HG02610 (cell line): ENCODE data around the gene MX2.
A peak's percentile ranks its signal among the peaks of the same experiment; 100 is the strongest.

Experiments
- ATAC-seq: cut with Tn5 transposase; IDR thresholded peaks from one replicate; pipeline ENCODE4 v1.9.1; 2021; ENCODE audit warnings: mild to moderate bottlenecking, moderate library complexity; ENCODE audit not compliant: unreplicated experiment

The MX2 gene

GRCh38 chr21:41364308-41364707 lies 2.5 kb downstream of the MX2 start:
- no peak for ATAC-seq

- ATAC-seq: no peak
These were observed 3.7 kb downstream of the MX2 start for GRCh38 chr21:41365377-41366107.

GRCh38 chr21:41366522-41367151 lies 4.8 kb downstream of the MX2 start:
- peak; percentile 19 for ATAC-seq

DNA sequence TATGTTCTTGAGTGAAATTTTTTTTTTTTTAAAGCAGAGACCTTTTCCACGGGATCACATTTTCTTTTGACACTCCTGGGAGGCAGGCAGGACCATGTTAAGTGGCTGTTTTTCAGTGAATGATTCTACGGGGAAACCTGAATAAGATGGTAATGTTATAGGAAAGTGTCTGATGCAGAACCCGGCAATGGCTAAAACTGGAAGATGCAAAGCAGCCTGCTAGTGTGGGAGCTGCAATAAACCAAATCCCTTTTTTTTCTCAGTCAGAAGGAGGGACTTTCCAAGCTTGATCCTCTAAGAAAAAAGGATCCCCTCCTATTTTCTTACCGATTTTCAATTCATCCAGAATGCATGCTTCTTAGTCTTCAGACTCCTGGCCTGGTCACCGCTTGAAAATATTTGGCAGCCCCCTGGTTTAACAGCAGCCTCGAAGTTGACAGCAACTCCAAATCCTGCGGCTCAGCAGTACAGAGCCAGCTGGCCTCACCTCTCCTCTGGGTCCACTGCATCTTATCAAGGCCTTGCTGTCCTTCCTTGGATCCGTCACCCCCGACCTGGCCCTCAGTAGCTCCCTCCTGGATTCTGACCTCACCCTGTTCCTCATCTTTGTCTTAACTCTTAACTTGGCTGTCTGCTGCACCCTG lies 5.6 kb downstream of the MX2 start:
- peak; percentile 4 for ATAC-seq

DNA sequence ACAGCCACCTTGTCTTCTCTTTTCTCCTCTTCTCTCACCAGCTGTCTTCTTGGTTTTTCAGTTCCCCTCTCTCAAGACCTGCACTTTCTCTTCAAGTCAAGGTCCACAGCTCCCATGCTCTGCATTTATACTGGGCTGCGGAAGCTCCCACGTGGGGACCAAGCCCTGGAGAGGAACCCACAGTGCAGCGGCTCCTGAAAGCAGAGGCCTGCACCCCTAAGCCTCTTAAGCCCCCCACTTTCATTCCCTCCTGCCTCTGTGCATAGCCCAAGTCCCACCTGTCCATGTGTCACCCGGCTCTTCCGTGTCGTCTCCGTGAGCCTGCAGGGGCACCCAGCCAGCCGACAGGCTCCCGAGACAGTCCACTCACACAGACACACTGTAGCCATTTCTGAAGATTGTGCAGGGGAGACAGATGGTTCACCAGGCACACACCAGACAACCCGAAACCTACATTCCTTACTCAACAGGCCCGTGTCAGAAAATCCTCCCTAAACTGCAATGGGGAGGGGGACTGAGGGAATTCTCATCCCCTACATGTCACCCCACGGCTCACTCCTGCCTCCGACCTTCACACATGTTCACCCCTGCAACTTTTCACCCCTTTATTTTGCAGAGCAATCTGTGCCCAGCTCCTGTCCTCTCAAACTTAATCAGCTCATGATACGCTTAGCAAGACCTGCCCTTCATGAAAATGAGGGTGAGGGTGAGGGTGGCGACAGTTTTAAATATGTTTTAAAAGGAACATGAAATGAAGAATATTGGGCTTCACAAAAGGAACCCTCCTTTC lies 6.3 kb downstream of the MX2 start:
- peak; percentile 38 for ATAC-seq

GRCh38 chr21:41368735-41369104 lies 6.9 kb downstream of the MX2 start:
- ATAC-seq: no peak

DNA sequence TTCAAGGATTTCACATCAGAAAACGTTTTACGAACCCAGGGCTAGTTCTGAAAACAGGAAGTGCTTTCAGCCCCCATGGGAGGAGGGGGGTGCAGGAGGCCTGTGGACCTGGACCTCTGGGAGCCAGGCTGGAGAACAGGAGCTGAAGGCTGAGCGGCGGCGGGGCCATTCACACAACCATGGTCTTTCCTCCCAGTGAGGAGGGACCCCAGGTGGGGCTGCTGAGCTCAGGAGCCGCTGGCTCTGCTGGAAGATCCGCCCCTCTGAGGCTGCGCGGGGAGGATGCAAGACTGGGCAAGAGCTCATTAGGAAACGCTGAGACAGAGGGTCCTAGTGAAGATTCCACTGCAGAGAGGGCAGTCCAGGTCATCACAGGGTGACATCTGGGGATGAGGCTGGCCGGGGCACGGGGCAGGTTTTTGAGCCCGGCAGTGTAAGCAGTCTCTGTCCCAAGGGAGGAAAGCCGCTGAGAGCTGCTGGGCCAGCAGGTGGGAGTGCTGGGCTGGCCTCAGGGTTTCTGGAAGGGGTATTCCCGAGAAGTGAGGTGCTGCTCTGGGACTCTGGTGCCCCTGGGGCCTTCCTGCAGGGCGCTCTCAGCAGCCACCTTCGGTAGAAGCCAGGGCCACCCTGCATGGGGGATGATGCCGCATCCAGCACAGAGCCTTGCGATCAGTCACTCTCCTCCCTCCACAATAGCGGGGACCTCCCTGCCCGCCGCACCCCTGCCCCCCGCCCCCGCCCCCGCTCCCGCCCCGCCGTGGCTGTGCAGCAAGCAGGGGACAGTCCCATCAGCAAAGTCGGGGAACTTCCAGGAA lies 7.5 kb downstream of the MX2 start:
- peak; percentile 39 for ATAC-seq

DNA sequence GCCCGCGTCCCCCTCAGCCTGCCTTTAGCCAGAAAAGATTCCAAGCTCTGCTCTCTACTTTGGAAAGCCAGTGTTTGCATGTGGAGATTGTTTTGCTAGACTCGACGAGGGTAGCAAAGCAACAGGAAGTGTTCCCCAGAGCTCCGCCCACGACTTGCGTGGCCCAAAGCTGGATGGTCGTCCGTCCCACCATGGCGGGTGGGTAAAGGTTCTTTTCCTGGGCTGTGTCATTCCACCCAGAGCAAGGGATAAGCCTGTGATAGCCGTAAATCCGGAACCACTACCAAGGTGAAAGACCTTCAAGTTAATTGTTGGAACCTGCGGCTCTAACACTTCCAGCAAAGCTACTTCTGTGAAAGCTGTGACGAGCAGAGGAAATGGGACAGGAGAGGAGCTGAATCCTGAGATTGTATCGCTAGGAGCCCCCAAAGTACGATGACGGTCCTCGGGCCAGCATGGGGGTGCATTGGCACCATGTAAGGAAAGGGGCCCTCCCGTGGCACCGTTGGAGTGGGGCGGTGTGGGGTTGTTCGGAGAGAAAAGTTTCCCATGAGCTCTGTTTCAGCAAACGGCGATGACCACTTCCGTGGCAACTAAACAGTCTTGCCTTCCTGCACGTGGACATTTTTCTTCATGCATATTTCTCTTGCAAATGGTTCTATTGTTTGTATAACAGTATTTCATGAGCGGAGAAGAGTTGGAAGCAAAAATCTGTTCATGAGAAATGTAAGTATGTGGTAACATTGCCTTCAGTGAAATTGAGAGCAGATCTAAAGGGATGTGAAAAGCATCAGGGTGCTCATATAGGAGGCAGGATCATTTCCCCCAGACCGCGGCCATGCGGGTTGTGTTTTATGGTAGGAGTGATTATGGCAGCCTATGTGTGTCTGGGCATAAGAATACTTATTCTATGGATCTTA lies 8.4 kb downstream of the MX2 start:
- no peak for ATAC-seq

DNA sequence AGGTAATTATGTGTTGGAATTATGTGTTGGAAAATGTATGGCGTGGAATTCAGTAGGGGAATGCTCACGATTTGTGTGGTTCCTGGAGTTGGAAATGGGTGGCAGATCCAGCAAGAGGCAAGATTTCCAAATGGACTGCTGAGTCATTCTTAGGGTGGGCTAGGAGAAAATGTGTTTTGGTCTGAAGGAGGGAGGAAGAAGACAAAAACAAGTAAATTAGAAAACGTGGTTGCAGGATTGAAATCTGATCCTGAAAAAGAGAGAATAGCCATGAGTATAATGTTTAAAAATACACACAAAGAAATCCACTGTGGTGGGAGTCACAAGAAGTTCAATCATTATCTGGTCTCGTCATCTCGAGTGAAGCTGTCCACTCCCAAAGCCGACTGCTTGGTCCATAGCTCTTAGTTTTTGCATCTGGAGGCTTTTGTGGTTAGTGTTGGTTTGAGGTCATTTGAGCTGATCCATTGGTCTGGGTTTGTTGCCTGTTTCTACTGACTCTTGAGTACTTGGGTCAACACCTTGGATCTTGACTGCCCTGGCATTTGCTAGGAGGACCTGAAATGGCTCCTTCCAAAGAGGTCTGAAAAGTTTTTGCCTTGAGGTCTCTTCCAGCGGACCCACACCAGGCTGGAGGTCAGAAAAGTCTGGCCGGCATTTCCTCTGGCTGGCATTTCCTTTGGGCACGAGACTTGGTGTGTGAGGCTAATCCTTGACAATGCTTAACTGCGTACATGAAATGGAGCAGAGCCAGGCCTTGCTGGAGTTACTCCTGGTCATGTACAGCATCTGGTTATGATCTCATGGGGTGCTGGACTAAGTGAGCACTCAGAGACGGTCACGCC lies 9.2 kb downstream of the MX2 start:
- no peak for ATAC-seq

GRCh38 chr21:41371685-41372030 lies 9.8 kb downstream of the MX2 start:
- no peak for ATAC-seq

- no peak for ATAC-seq
These were observed 11.4 kb downstream of the MX2 start for GRCh38 chr21:41373253-41373652.

GRCh38 chr21:41373763-41374162 lies 11.9 kb downstream of the MX2 start:
- no peak for ATAC-seq

DNA sequence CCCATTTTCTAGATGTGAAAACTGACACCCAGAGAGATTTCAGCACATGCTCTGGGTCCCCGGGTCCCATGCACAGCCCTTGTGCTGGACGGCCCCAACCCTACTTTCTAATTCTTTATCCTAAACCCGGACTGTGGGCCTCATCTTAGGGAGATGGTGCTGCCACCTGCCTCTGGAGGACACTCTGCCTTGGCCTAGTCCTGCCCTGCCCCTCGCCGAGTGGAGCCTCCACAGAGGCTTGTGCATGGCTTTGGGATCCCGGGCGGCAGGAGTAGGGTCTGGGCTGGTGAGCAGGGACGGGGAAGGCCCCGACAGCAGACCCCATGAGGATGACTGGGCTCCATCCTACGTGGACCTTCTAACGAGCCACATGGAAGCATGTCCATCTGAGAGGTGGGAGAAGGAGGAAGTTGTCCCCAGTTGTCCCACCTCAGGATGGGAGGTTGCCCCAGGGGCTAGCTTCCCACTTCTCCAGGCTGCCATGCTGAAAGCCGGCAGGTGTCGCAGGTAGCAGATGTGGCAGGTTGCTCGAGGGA lies 12.4 kb downstream of the MX2 start:
- ATAC-seq: no peak

GRCh38 chr21:41374867-41375533 lies 13.2 kb downstream of the MX2 start:
- ATAC-seq: no peak

DNA sequence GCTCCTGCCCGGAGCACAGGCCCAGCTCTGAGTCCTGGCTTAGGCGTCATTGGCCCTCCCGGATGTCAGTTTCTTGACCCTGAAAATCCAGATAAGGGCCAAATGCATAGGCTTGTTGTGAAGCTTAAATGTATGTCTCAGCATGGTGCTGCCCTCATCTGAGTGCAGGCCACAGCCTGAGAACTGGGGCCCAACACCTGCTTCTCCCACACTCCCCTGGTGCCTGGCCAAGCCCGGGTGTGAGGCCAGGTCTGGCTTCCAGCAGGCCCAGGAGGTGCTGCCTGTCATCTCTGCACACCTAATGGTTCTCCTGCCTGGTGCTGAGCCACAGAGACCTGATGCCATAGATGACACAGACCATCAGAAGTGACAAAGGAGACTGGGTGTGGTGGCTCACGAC lies 14.0 kb downstream of the MX2 start:
- no peak for ATAC-seq

DNA sequence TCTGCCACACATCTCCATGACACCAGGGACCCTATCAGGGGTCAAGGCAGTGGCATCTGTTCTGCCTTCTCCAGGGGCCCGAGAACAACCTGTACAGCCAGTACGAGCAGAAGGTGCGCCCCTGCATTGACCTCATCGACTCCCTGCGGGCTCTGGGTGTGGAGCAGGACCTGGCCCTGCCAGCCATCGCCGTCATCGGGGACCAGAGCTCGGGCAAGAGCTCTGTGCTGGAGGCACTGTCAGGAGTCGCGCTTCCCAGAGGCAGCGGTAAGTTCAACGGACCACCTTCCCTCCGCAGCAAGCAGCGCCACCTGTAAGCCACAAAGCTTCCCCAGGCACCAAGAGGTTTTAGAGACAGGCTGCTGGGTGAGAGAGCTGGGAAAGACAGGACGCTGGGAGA lies 15.9 kb downstream of the MX2 start:
- no peak for ATAC-seq

DNA sequence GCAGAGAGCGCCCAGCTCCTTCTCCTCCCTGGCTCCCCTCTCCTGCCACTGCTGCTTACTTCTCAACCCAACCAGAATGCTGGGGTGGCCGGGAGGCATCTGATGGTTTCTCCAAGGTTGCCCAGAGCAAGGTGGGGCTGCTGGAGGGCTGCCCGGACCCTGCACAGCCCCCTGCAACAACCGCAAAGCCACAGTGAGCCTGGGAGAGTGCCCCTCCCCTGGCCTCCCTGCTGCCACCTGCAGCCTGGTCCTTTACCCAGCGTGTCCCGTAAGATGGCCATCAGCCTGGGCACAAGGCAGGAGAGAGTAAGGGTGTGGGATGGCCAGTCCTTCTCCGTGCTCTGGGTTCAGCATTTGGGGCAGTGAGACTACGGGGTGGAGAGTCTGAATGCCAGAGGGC lies 17.0 kb downstream of the MX2 start:
- no peak for ATAC-seq

DNA sequence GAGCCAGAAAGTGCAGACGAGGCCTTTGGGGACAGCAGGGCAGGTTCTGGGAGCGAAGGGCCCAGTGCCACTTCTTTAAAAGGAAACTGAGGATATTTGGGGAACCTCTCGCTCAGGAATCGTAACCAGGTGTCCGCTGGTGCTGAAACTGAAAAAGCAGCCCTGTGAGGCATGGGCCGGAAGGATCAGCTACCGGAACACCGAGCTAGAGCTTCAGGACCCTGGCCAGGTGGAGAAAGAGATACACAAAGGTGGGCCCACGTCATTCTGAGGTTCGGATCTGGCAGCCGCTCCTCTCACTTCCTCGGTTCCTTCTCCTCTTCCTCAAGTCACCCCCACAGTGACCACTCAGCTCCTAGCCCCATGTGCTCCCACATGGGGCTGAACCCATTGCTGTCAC lies 18.1 kb downstream of the MX2 start:
- no peak for ATAC-seq
